Measurements from ENCODE around the gene UAP1.

- no peak for TF ChIP-seq CTCF (IDR thresholded peaks at IDR 0.05; ENCODE audit: low read depth, low read length, poor library complexity, severe bottlenecking)
- no peak for TF ChIP-seq EZH2phosphoT487 (IDR thresholded peaks at IDR 0.05; ENCODE audit: borderline replicate concordance, low read length)
Measured at GRCh38 chr1:162617513-162617912, 56.0 kb downstream of the UAP1 start.
